Spleen (tissue), 11 donors: ENCODE measurements around the gene PAXX. TPM values are rescaled to one million over a fixed set of nuclear protein-coding genes. Genes with fewer than 3 reads are reported as not detected.

Source experiments
- DNase-seq: peaks from one replicate; pipeline ENCODE4 v3.0.0-alpha.2; 2020
- H3K27ac ChIP-seq, 8 donors: fragments of 200-600 bp; sonication (generic) in 7 of 8; 1 replicate in 4 of 8; 2 replicates in 4 of 8; pipeline versions ENCODE4 v1.5.0 to v1.8.0; 2016 to 2021; ENCODE audit warnings: inconsistent platforms in 4 of 8, mild to moderate bottlenecking in 4 of 8, moderate library complexity in 1 of 8
- H3K27me3 ChIP-seq, 7 donors: fragments of 200-600 bp; sonication (generic) in 6 of 7; replicated peaks in 1 of 7; 1 replicate in 4 of 7; 2 replicates in 3 of 7; pipeline versions ENCODE4 v1.5.0 to v1.8.0; 2016 to 2021; ENCODE audit warnings: inconsistent platforms in 3 of 7, mild to moderate bottlenecking in 1 of 7
- H3K36me3 ChIP-seq, 6 donors: fragments of 200-600 bp; sonication (generic) in 5 of 6; 1 replicate in 4 of 6; 2 replicates in 2 of 6; pipeline versions ENCODE4 v1.5.0 to v1.8.0; 2016 to 2021; ENCODE audit warnings: inconsistent platforms in 2 of 6
- H3K4me1 ChIP-seq, 6 donors: fragments of 200-600 bp; sonication (generic) in 5 of 6; 1 replicate in 3 of 6; 2 replicates in 3 of 6; pipeline versions ENCODE4 v1.5.0 to v1.8.0; 2016 to 2021; ENCODE audit warnings: inconsistent platforms in 3 of 6
- H3K4me3 ChIP-seq, 8 donors: fragments of 200-600 bp; sonication (generic) in 7 of 8; 1 replicate in 4 of 8; 2 replicates in 4 of 8; pipeline versions ENCODE4 v1.5.0 to v1.8.0; 2016 to 2021; ENCODE audit warnings: inconsistent platforms in 4 of 8, mild to moderate bottlenecking in 4 of 8, moderate library complexity in 2 of 8
- H3K9me3 ChIP-seq, 8 donors: fragments of 200-600 bp; sonication (generic) in 7 of 8; 1 replicate in 4 of 8; 2 replicates in 4 of 8; pipeline versions ENCODE4 v1.5.0 to v1.8.0; 2016 to 2021; ENCODE audit warnings: inconsistent platforms in 4 of 8
- CTCF ChIP-seq, 11 experiments: fragments of 200-600 bp in 7 of 11; fragments of 450-650 bp in 4 of 11; sonication (generic) in 4 of 11; IDR thresholded peaks in 8 of 11; conservative IDR thresholded peaks in 3 of 11; 1 replicate in 7 of 11; 2 replicates in 4 of 11; pipeline versions ENCODE4 v1.4.0 to v1.8.0; 2016 to 2021; ENCODE audit warnings: antibody characterized with exemption in 11 of 11, inconsistent platforms in 4 of 11, mild to moderate bottlenecking in 1 of 11
- POLR2A ChIP-seq, 3 donors: fragments of 450-650 bp; IDR thresholded peaks; one replicate each; pipeline ENCODE4 v1.5.1; 2017; ENCODE audit warnings: antibody characterized with exemption in 3 of 3, mild to moderate bottlenecking in 1 of 3
- POLR2AphosphoS5 ChIP-seq, 3 donors: sonication (generic); formaldehyde crosslinking; IDR thresholded peaks; one replicate each; pipeline ENCODE4 v1.5.1; 2017; ENCODE audit warnings: antibody characterized with exemption in 3 of 3
- WGBS, 5 donors: extraction: QIAGEN DNeasy Blood & Tissue Kit in 3 of 5; methylation state at CpG; one replicate each; pipeline versions ENCODE4 v1.1.5 to v1.1.7; 2013 to 2018; 5-methylcytosine and 5-hydroxymethylcytosine counted together
- intact Hi-C: fragments of 100-400 bp; cut with DNase I; formaldehyde crosslinking; loops from one replicate; pipeline ENCODE4 v1.15.0; 2023; ENCODE audit warnings: low total_unique reads
- polyA plus RNA-seq, 3 donors: library from polyadenylated mRNA; stranded (reverse); fragments of 200-250 nt; gene quantifications; one replicate each; pipeline ENCODE4 v1.2.1, GENCODE V29; 2013
- total RNA-seq, 7 donors: library from RNA; depleted of rRNA in 3 of 7; stranded (reverse); fragments of >200 nt in 3 of 7; fragmentation: NEBNext Ultra II Directional in 4 of 7; extraction: Animal tissue kit (Norgen Biotek cat#: 25700) in 4 of 7; gene quantifications; one replicate each; pipeline versions ENCODE4 v1.1.0 to v1.2.1, GENCODE V29; 2016 to 2021
- donor health status: healthy with polysubstance abuse.
- donor health status: DM: no; HTN: no; CAD: no; lungs with moderate emphysema.
- donor health status: DM: no; HTN: no; CAD: no.
- donor health status: Bipolar disorder and iron deficiency.
- donor health status: healthy.
- donor health status: DM: no; HTN: no; CAD: no.
- donor health status: DM: yes; HTN: yes; CAD: no.

The PAXX gene
- total and polyA plus RNA-seq, 10 donors, result 51.3 to 264 (median 66.2) TPM

- H3K27me3 ChIP-seq, result no peaks in the 10 kb centered on the region
- H3K9me3 ChIP-seq, result no peaks in the 10 kb centered on the region
- H3K36me3 ChIP-seq, result no peaks in the 10 kb centered on the region
- 70 to 92% (median 82%) methylated on average over 6 to 14 of the region's 14 CpGs for WGBS, 5 donors
- H3K4me1 ChIP-seq, result peaks cover 18 to 71% (median 44%) of the 10 kb centered on the region in 6 donors
- intact Hi-C loops, result no loop called here
- no peak for TF ChIP-seq CTCF (IDR thresholded peaks at IDR 0.05 in 8 of 11, conservative IDR thresholded peaks at IDR 0.05 in 3 of 11)
- TF ChIP-seq POLR2A (IDR thresholded peaks at IDR 0.05), result no peak
- H3K4me3 ChIP-seq, result peak within 1 kb of the TSS in 3 of 8 donors; percentile 1 to 45 (median 34)
- peak; percentile 77 for DNase-seq
- H3K27ac ChIP-seq, result peak within 1 kb of the TSS in 7 of 8 donors; percentile 13 to 94 (median 87)
These were observed 40.5 kb upstream of the PAXX start, which contains the start of gene LCN12 for GRCh38 chr9:136951541-136952320. LCN12 (plus strand) TSS chr9:136952273; CDS start chr9:136952328, 55 bp downstream.

- Histone ChIP-seq H3K4me3 (peak overlapping the region in 3 of 8 donors; percentile 1 to 45 (median 34)), H3K27me3 (no peaks in the 10 kb centered on the region), H3K4me1 (peaks cover 18 to 64% (median 38%) of the 10 kb centered on the region in 6 donors), H3K36me3 (no peaks in the 10 kb centered on the region), H3K27ac (peak overlapping the region in 6 of 8 donors; percentile 19 to 94 (median 88)), H3K9me3 (no peaks in the 10 kb centered on the region)
- WGBS, 5 donors, result 64 to 83% (median 73%) methylated on average over 14 to 15 of the region's 15 CpGs
- TF ChIP-seq POLR2A (IDR thresholded peaks at IDR 0.05), result no peak
- TF ChIP-seq POLR2AphosphoS5 (IDR thresholded peaks at IDR 0.05), result peak; percentile 49 to 84 (median 76)
- no peak for TF ChIP-seq CTCF (IDR thresholded peaks at IDR 0.05 in 8 of 11, conservative IDR thresholded peaks at IDR 0.05 in 3 of 11)
- peak; percentile 88 for DNase-seq
- intact Hi-C loops, result no loop called here
These were observed 39.8 kb upstream of the PAXX start for GRCh38 chr9:136952321-136952850.

- H3K27ac ChIP-seq, result peak overlapping the region in 5 of 8 donors; percentile 83 to 94 (median 90)
- TF ChIP-seq POLR2AphosphoS5 (IDR thresholded peaks at IDR 0.05), result no peak
- no peak for TF ChIP-seq POLR2A (IDR thresholded peaks at IDR 0.05)
- no peak for TF ChIP-seq CTCF (IDR thresholded peaks at IDR 0.05 in 8 of 11, conservative IDR thresholded peaks at IDR 0.05 in 3 of 11)
- H3K4me3 ChIP-seq, result peak overlapping the region in 4 of 8 donors; percentile 1 to 45 (median 26)
- DNase-seq, result no peak
- intact Hi-C loops, result no loop called here
- H3K27me3 ChIP-seq, result no peaks in the 10 kb centered on the region
- 87 to 94% (median 91%) methylated on average over 25 to 44 of the region's 44 CpGs for WGBS, 5 donors
- H3K9me3 ChIP-seq, result no peaks in the 10 kb centered on the region
- peaks cover 12 to 57% (median 31%) of the 10 kb centered on the region in 6 donors for H3K4me1 ChIP-seq
- no peaks in the 10 kb centered on the region for H3K36me3 ChIP-seq
These were observed 39.1 kb upstream of the PAXX start for GRCh38 chr9:136952876-136953770.
